ENCODE results near the gene SUSD1.

GRCh38 chr9:112020680-112021596 is 154.2 kb downstream of the SUSD1 start:
- TF ChIP-seq EZH2 (IDR thresholded peaks at IDR 0.05; ENCODE audit: insufficient read depth, poor library complexity, severe bottlenecking) = no peak
- TF ChIP-seq EZH2phosphoT487 (IDR thresholded peaks at IDR 0.05; ENCODE audit: insufficient read depth, low read depth) = no peak
